Fibroblast of villous mesenchyme (primary cell): ENCODE results near the gene SLC10A2. TPM values are rescaled to one million over a fixed set of nuclear protein-coding genes. Genes with fewer than 3 reads are reported as not detected.

Source experiments
- DNase-seq: peaks from one replicate; pipeline ENCODE4 v3.0.0-alpha.2; 2010; ENCODE audit warnings: low read depth
- H3K4me3 ChIP-seq: 2 replicates; pipeline ENCODE4 v1.5.1; 2011; ENCODE audit warnings: low read depth, mild to moderate bottlenecking, low read length
- CTCF ChIP-seq: IDR thresholded peaks from 2 replicates; pipeline ENCODE4 v1.5.1; 2012; ENCODE audit warnings: low read depth, mild to moderate bottlenecking, low read length; ENCODE audit not compliant: insufficient read depth
- total RNA-seq: library from RNA; depleted of rRNA; stranded (reverse); fragments of >200 nt; gene quantifications from 2 replicates; pipeline ENCODE4 v1.2.3, GENCODE V29; 2012

SLC10A2 gene
- total RNA-seq, 1 donor: not detected

DNA sequence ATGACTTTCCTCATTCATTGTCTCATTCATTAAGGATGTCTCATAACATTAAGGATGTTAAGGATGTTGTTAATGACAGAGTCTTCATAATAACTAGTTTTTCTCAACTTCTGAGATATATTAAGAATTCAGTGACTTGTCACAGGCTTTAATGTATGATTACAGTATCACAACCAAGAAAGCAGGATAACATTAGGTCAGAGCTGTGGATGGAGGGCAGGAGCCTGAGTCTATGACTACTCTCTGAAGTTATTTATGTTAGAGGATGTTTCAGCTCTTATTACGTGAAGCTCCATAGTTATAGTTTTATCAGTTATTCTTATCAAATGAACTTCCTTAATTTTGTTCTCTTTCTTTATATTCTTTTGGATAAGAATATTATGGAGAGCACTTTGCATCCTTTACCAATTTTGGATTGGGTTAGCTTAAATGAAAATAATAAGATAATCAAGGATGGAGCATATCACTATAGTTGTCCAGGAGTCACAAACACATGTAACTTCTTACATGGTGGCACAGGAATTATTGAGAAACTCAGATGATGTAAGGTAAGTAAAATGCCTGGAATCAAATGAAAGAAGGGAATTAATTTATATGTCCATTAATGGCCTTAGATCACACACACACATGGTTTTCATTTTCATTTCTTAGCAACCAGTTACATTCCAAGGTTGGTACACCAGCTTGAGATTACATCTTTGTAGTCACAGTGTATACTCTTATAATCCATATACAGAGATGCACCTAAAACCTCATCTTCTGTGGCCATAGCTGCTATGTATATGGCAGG lies 57.0 kb downstream of the SLC10A2 start:
- no peak for TF ChIP-seq CTCF
- DNase-seq: no peak
- no peak overlapping the region for H3K4me3 ChIP-seq

- no peak overlapping the region for H3K4me3 ChIP-seq
- TF ChIP-seq CTCF: no peak
- no peak for DNase-seq
Measured at GRCh38 chr13:103007427-103007762, 58.8 kb downstream of the SLC10A2 start.

- TF ChIP-seq CTCF: no peak
- DNase-seq: no peak
Measured at GRCh38 chr13:103006641-103007426, 59.4 kb downstream of the SLC10A2 start.

DNA sequence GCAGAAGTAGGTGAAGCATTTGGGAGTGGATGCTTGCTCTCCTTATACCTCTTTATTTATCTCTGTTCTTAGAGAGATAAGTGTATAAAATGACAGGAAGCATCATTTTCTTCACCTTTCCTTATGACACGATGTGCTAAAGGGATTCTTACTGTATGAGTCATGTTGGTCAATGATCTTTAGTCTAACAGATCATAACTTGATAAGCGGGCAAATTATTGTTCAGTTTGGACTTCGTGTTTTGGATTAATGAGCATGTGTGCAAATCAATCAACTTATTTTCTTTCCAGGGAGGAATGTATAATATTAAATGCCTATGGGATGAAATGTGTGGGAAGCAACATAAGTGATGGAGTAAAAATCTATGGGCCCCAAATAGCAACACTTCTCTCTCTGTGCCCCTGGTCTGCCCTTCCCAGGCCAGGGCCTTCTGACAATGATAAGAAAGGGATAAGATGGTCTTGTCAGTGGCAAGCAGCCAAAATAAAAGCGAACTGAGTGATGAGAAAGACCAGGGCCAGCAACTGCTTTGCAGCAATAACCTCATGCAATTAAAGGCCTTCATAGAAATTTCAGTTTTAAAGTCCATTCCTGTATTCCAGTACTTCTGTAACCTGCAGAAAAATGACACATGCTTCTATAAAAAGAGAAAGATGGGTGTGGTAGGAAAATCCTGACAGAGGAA lies 61.4 kb downstream of the SLC10A2 start:
- DNase-seq: no peak
- no peak overlapping the region for H3K4me3 ChIP-seq
- TF ChIP-seq CTCF: no peak

More at GRCh38 chr13:103006641-103007426, 59.4 kb downstream of the SLC10A2 start:
- H3K4me3 ChIP-seq: no peak overlapping the region

- DNase-seq: no peak
- no peak overlapping the region for H3K4me3 ChIP-seq
- TF ChIP-seq CTCF: no peak
Measured at GRCh38 chr13:103003631-103004030, 62.6 kb downstream of the SLC10A2 start.

- no peak overlapping the region for H3K4me3 ChIP-seq
- no peak for DNase-seq
- no peak for TF ChIP-seq CTCF
Measured at GRCh38 chr13:103002279-103002678, 63.9 kb downstream of the SLC10A2 start.
